Naive B cell (primary cell): Measurements from ENCODE around the gene DNM2. TPM values are rescaled to one million over a fixed set of nuclear protein-coding genes. Genes with fewer than 3 reads are reported as not detected.

Experiments
- ATAC-seq, 2 donors: fragments of 150-1000 bp; cut with Tn5 transposase; 2 replicates each; pipeline ENCODE4 v1.10.0; 2021; ENCODE audit warnings: low read depth in 2 of 2, mild to moderate bottlenecking in 2 of 2, moderate library complexity in 2 of 2
- DNase-seq: peaks from one replicate; pipeline ENCODE4 v3.0.0; 2022
- H3K27ac Mint-ChIP-seq, 6 donors: one replicate each; pipeline ENCODE4 v1.8.0; 2020 to 2022; ENCODE audit warnings: mild to moderate bottlenecking in 6 of 6, mixed read lengths in 6 of 6, moderate library complexity in 5 of 6, inconsistent platforms in 2 of 6
- H3K27me3 Mint-ChIP-seq, 3 donors: one replicate each; pipeline ENCODE4 v1.8.0; 2021 to 2022; ENCODE audit warnings: mixed read lengths in 3 of 3, mild to moderate bottlenecking in 1 of 3
- H3K36me3 Mint-ChIP-seq, 2 donors: one replicate each; pipeline ENCODE4 v1.8.0; 2020 to 2022; ENCODE audit warnings: mixed read lengths in 2 of 2, inconsistent platforms in 1 of 2, mild to moderate bottlenecking in 1 of 2
- H3K4me1 Mint-ChIP-seq, 3 donors: one replicate each; pipeline ENCODE4 v1.8.0; 2020 to 2022; ENCODE audit warnings: mixed read lengths in 3 of 3, inconsistent platforms in 1 of 3, mild to moderate bottlenecking in 1 of 3, moderate library complexity in 1 of 3
- H3K4me3 Mint-ChIP-seq, 8 donors: one replicate each; pipeline ENCODE4 v1.8.0; 2020 to 2022; ENCODE audit warnings: mild to moderate bottlenecking in 8 of 8, mixed read lengths in 8 of 8, moderate library complexity in 8 of 8, inconsistent platforms in 2 of 8
- H3K9me3 Mint-ChIP-seq, 7 donors: one replicate each; pipeline ENCODE4 v1.8.0; 2020 to 2022; ENCODE audit warnings: mixed read lengths in 7 of 7, mild to moderate bottlenecking in 5 of 7, inconsistent platforms in 2 of 7, moderate library complexity in 1 of 7
- polyA plus RNA-seq, 6 donors: library from polyadenylated mRNA; unstranded; fragments of 300-500 nt; fragmentation: Illumina TruSeq; gene quantifications; one replicate each; pipeline ENCODE4 v1.2.3, GENCODE V29; 2021; ENCODE audit warnings: low read depth in 6 of 6

DNM2 gene
- polyA plus RNA-seq, 6 donors from 2014 or later, result 53.6 to 111 (median 63.0) TPM

- Mint-ChIP-seq H3K36me3 (no peaks in the 10 kb centered on the region), H3K27ac (peak overlapping the region in 5 of 6 donors; percentile 4 to 82 (median 65)), H3K27me3 (peaks cover 0 to 6% (median 4%) of the 10 kb centered on the region in 3 donors), H3K4me1 (peaks cover 21 to 24% (median 21%) of the 10 kb centered on the region in 3 donors), H3K4me3 (peak overlapping the region; percentile 73 to 92 (median 86)), H3K9me3 (peaks cover 0 to 1% (median 0%) of the 10 kb centered on the region in 7 donors)
- DNase-seq (peak; percentile 80), ATAC-seq (peak; percentile 93 to 95)
Observed at GRCh38 chr19:10695401-10696398, 22.2 kb upstream of the DNM2 start.

- H3K27ac Mint-ChIP-seq, result peak overlapping the region in 1 of 6 donors; percentile 22
- H3K36me3 Mint-ChIP-seq, result no peaks in the 10 kb centered on the region
- peak overlapping the region in 6 of 8 donors; percentile 16 to 83 (median 42) for H3K4me3 Mint-ChIP-seq
- H3K27me3 Mint-ChIP-seq, result peaks cover 0 to 6% (median 4%) of the 10 kb centered on the region in 3 donors
- H3K4me1 Mint-ChIP-seq, result peaks cover 28 to 35% (median 34%) of the 10 kb centered on the region in 3 donors
- ATAC-seq (peak; percentile 20 to 23), DNase-seq (peak; percentile 58)
- H3K9me3 Mint-ChIP-seq, result no peaks in the 10 kb centered on the region
Observed at GRCh38 chr19:10699650-10700335, 18.1 kb upstream of the DNM2 start.

- Mint-ChIP-seq H3K4me1 (peaks cover 11 to 17% (median 15%) of the 10 kb centered on the region in 3 donors), H3K9me3 (no peaks in the 10 kb centered on the region), H3K36me3 (no peaks in the 10 kb centered on the region), H3K4me3 (peak overlapping the region; percentile 89 to 98 (median 96)), H3K27ac (peak overlapping the region in 5 of 6 donors; percentile 76 to 91 (median 88)), H3K27me3 (peaks cover 0 to 6% (median 0%) of the 10 kb centered on the region in 3 donors)
- peak; percentile 24 to 27 for ATAC-seq
- no peak for DNase-seq
Observed at GRCh38 chr19:10701955-10702525, 15.8 kb upstream of the DNM2 start.

DNA sequence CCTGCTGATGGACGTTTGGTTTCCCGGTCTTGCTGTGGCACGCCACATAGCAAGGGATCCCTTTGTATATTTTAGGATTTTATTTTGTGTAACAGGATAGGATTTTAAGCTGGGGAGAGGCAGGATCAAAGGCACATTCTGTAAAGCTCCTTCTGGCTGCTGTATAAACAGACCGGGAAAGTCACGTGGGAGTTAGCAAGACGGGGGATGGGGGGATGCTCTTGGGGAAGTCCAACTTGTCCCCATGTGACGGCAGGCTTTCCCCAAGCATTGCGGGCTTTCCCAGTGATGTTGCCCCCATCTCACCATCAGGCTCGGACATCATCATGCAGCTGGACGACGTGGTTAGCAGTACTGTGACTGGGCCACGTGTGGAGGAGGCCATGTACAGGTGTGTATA, 10.9 kb upstream of the DNM2 start:
- peaks cover 0 to 4% of the 10 kb centered on the region in 2 donors for H3K36me3 Mint-ChIP-seq
- no peak for ATAC-seq

GRCh38 chr19:10707440-10707839, 10.4 kb upstream of the DNM2 start:
- ATAC-seq, result no peak
- Mint-ChIP-seq H3K36me3 (peaks cover 0 to 6% of the 10 kb centered on the region in 2 donors), H3K27ac (no peak overlapping the region), H3K27me3 (no peaks in the 10 kb centered on the region), H3K9me3 (no peaks in the 10 kb centered on the region), H3K4me1 (peaks cover 0 to 5% (median 3%) of the 10 kb centered on the region in 3 donors), H3K4me3 (no peak overlapping the region)
- DNase-seq, result no peak

More for the DNA sequence above, 10.9 kb upstream of the DNM2 start:
- Mint-ChIP-seq H3K4me1 (peaks cover 4 to 6% (median 5%) of the 10 kb centered on the region in 3 donors), H3K27me3 (no peaks in the 10 kb centered on the region), H3K9me3 (no peaks in the 10 kb centered on the region), H3K4me3 (no peak overlapping the region), H3K27ac (peak overlapping the region in 1 of 6 donors; percentile 56)
- DNase-seq, result no peak

GRCh38 chr19:10708291-10708690, 9.6 kb upstream of the DNM2 start:
- Mint-ChIP-seq H3K4me1 (peaks cover 0 to 5% (median 3%) of the 10 kb centered on the region in 3 donors), H3K4me3 (no peak overlapping the region), H3K36me3 (peaks cover 0 to 6% of the 10 kb centered on the region in 2 donors), H3K9me3 (no peaks in the 10 kb centered on the region), H3K27me3 (no peaks in the 10 kb centered on the region), H3K27ac (no peak overlapping the region)
- DNase-seq (no peak), ATAC-seq (no peak)

- Mint-ChIP-seq H3K36me3 (peaks cover 0 to 6% of the 10 kb centered on the region in 2 donors), H3K9me3 (no peaks in the 10 kb centered on the region), H3K27me3 (no peaks in the 10 kb centered on the region), H3K4me1 (peaks cover 5 to 14% (median 11%) of the 10 kb centered on the region in 3 donors), H3K27ac (peak overlapping the region in 1 of 6 donors; percentile 30), H3K4me3 (peak overlapping the region in 1 of 8 donors; percentile 47)
- no peak for DNase-seq
- ATAC-seq, result no peak
Observed at GRCh38 chr19:10712045-10712444, 5.8 kb upstream of the DNM2 start.

DNA sequence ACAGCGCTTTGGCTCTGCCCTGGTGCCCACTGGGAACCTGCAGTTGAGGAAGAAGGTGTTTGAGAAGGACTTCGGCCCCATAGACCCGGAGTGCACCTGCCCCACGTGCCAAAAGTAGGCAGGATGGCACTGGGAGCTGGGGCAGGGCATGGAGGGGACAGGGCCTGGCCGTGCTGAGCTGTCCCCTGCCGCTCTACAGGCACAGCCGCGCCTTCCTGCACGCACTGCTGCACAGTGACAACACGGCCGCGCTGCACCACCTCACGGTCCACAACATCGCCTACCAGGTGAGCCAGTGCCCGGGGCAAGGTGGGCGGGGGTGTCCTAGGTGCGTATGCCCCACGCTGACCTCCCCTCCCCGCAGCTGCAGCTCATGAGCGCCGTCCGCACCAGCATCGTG, 5.1 kb upstream of the DNM2 start:
- Mint-ChIP-seq H3K4me3 (no peak overlapping the region), H3K4me1 (peaks cover 8 to 17% (median 16%) of the 10 kb centered on the region in 3 donors), H3K9me3 (no peaks in the 10 kb centered on the region), H3K36me3 (peaks cover 0 to 6% of the 10 kb centered on the region in 2 donors), H3K27ac (peak overlapping the region in 1 of 6 donors; percentile 49), H3K27me3 (no peaks in the 10 kb centered on the region)
- ATAC-seq, result no peak
- DNase-seq, result no peak

- Mint-ChIP-seq H3K9me3 (no peaks in the 10 kb centered on the region), H3K4me1 (peaks cover 8 to 17% (median 16%) of the 10 kb centered on the region in 3 donors), H3K27me3 (no peaks in the 10 kb centered on the region), H3K4me3 (no peak overlapping the region), H3K36me3 (peaks cover 0 to 6% of the 10 kb centered on the region in 2 donors), H3K27ac (peak overlapping the region in 5 of 6 donors; percentile 49 to 95 (median 77))
- no peak for DNase-seq
- no peak for ATAC-seq
Observed at GRCh38 chr19:10713317-10713716, 4.6 kb upstream of the DNM2 start.

DNA sequence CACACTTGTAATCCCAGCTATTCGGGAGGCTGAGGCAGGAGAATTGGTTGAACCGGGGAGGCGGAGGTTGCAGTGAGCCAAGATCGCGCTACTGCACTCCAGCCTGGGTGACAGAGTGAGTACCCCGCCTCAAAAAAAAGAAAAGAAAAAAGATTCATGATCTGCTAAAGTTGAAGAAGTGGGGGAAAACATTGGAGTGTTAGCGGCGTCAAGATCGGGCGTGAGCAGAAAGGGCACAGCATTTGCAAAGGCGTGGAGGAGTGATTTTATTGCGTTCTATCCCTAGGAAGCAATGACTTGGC, 874 bp upstream of the DNM2 start:
- DNase-seq (no peak), ATAC-seq (no peak)
- Mint-ChIP-seq H3K9me3 (no peaks in the 10 kb centered on the region), H3K36me3 (peaks cover 0 to 2% of the 10 kb centered on the region in 2 donors), H3K27me3 (no peaks in the 10 kb centered on the region), H3K4me1 (peaks cover 35 to 47% (median 39%) of the 10 kb centered on the region in 3 donors), H3K4me3 (peak overlapping the region; percentile 80 to 96 (median 92)), H3K27ac (peak overlapping the region; percentile 68 to 95 (median 92))

DNA sequence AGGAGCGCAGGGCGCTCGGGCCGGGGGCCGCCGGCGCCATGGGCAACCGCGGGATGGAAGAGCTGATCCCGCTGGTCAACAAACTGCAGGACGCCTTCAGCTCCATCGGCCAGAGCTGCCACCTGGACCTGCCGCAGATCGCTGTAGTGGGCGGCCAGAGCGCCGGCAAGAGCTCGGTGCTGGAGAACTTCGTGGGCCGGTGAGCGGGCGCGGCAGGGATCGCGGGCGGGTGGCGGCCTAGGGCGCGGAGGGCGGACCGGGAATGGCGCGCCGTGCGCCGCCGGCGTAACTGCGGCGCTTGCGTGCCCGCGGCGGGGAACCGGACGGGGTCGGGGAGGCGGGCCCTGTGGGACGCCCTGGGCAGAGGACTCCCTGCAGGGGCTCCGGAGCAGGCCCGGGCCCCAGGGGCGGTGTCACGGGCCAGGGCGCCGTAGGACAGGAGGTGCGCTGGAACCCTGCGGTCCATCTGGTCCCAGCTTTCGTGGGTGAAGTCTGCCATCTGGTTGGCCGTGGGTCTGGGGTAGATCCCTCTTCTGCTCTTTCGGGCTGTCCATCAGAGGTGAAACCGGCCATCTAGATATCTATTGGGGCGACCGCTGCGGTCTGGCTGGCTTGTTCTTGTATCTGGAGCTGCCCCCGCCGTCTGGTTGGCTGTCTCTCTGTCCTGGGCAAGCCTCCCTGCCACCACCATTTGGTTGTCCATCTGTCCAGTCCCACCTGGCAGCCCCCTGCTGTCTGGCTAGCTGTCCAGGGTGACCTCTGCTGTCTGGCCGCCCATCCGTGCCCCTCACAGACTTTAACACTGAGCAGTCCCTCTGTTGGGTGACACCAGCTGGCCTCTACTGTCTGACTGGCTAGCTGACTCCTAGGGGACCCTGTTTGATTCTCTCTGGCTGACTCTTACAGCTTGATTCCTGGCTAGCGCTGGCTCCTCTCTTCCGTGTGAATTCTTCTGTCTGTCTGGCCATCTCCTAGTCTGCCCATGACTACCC, 622 bp downstream of the DNM2 start:
- peak overlapping the region; percentile 81 to 96 (median 92) for H3K27ac Mint-ChIP-seq
- no peaks in the 10 kb centered on the region for H3K36me3 Mint-ChIP-seq
- H3K4me1 Mint-ChIP-seq, result peaks cover 38 to 58% (median 49%) of the 10 kb centered on the region in 3 donors
- H3K27me3 Mint-ChIP-seq, result no peaks in the 10 kb centered on the region
- H3K9me3 Mint-ChIP-seq, result no peaks in the 10 kb centered on the region
- peak; percentile 6 to 12 for ATAC-seq
- H3K4me3 Mint-ChIP-seq, result peak overlapping the region; percentile 90 to 97 (median 96)
- no peak for DNase-seq

DNA sequence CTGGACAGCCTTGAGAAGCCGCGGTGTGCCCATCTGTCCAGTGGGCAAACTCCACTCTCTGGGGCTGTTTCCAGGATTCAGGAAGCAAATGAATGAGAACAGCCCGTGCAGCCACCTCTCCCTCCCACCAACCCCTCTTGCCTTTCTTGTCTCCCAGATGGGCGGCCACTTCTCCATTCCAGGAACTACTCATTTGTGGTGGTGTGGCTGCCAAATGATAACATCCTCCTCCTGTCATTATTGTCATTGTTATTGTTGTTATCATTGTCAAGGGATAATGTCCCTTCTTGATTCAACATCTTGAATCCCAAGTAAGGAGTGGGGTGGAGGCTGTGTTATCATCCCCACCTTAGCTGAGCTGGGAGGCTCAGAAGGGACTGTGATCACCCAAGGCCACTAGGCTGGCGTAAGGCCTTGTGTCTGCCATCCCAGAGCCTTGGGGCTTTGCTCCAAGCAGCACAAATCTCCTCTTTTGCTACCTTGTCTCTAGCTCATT, 1.6 kb downstream of the DNM2 start:
- ATAC-seq (no peak), DNase-seq (no peak)
- H3K4me1 Mint-ChIP-seq, result peaks cover 46 to 65% (median 58%) of the 10 kb centered on the region in 3 donors
- H3K4me3 Mint-ChIP-seq, result peak overlapping the region; percentile 90 to 97 (median 96)
- H3K36me3 Mint-ChIP-seq, result no peaks in the 10 kb centered on the region
- no peaks in the 10 kb centered on the region for H3K27me3 Mint-ChIP-seq
- H3K27ac Mint-ChIP-seq, result peak overlapping the region; percentile 35 to 96 (median 78)
- H3K9me3 Mint-ChIP-seq, result no peaks in the 10 kb centered on the region
